Astrocyte (in vitro differentiated cells and primary cell): ENCODE measurements around the gene KCNMB2. TPM values are rescaled to one million over a fixed set of nuclear protein-coding genes. Genes with fewer than 3 reads are reported as not detected.

Source experiments
- DNase-seq: peaks from one replicate; pipeline ENCODE4 v3.0.0-alpha.2; 2010; ENCODE audit warnings: low read depth
- FAIRE-seq: peaks from 2 replicates; lab custom pipeline; 2011; peaks lifted over from hg19 to GRCh38; lab: Jason Lieb, UNC
- H2AFZ ChIP-seq: 2 replicates; pipeline ENCODE4 v1.6.0; 2012; ENCODE audit warnings: low read depth, low read length, inconsistent platforms
- H3K27ac ChIP-seq: 2 replicates; pipeline ENCODE4 v1.5.1; 2011; ENCODE audit warnings: low read depth, low read length, inconsistent platforms
- H3K27me3 ChIP-seq: 2 replicates; pipeline ENCODE4 v1.6.0; 2011; ENCODE audit warnings: low read length, inconsistent platforms; ENCODE audit not compliant: insufficient read depth
- H3K36me3 ChIP-seq: 2 replicates; pipeline ENCODE4 v1.5.1; 2011; ENCODE audit warnings: low read length, inconsistent platforms; ENCODE audit not compliant: insufficient read depth
- H3K4me1 ChIP-seq: 2 replicates; pipeline ENCODE4 v1.5.1; 2011; ENCODE audit warnings: low read length, inconsistent platforms; ENCODE audit not compliant: insufficient read depth
- H3K4me2 ChIP-seq: 2 replicates; pipeline ENCODE4 v1.6.0; 2012; ENCODE audit warnings: low read length, inconsistent platforms
- H3K4me3 ChIP-seq: 2 replicates; pipeline ENCODE4 v1.5.1; 2011; ENCODE audit warnings: low read depth, mild to moderate bottlenecking, low read length, inconsistent platforms; ENCODE audit not compliant: insufficient read depth
- H3K79me2 ChIP-seq: 2 replicates; pipeline ENCODE4 v1.6.0; 2012; ENCODE audit warnings: mild to moderate bottlenecking, low read length, inconsistent platforms; ENCODE audit not compliant: insufficient read depth
- H3K9ac ChIP-seq: 2 replicates; pipeline ENCODE4 v1.6.0; 2012; ENCODE audit warnings: mild to moderate bottlenecking, low read length, inconsistent platforms
- H3K9me3 ChIP-seq: 2 replicates; pipeline ENCODE4 v1.5.1; 2012; ENCODE audit warnings: low read depth, mild to moderate bottlenecking, low read length, inconsistent platforms; ENCODE audit not compliant: insufficient read depth
- H4K20me1 ChIP-seq: 2 replicates; pipeline ENCODE4 v1.6.0; 2012; ENCODE audit warnings: low read length, inconsistent platforms; ENCODE audit not compliant: insufficient read depth
- H3K27ac Mint-ChIP-seq: one replicate; pipeline ENCODE4 v1.8.0; 2021; ENCODE audit warnings: mild to moderate bottlenecking, mixed read lengths; ENCODE audit not compliant: unreplicated experiment
- H3K27me3 Mint-ChIP-seq: one replicate; pipeline ENCODE4 v1.8.0; 2021; ENCODE audit warnings: low read depth, mixed read lengths; ENCODE audit not compliant: unreplicated experiment
- H3K36me3 Mint-ChIP-seq: one replicate; pipeline ENCODE4 v1.8.0; 2021; ENCODE audit warnings: low read depth, mixed read lengths; ENCODE audit not compliant: unreplicated experiment
- H3K4me1 Mint-ChIP-seq: one replicate; pipeline ENCODE4 v1.8.0; 2021; ENCODE audit warnings: low read depth, mixed read lengths; ENCODE audit not compliant: unreplicated experiment
- H3K4me3 Mint-ChIP-seq: one replicate; pipeline ENCODE4 v1.8.0; 2021; ENCODE audit warnings: mild to moderate bottlenecking, moderate library complexity, mixed read lengths; ENCODE audit not compliant: unreplicated experiment
- H3K9me3 Mint-ChIP-seq: one replicate; pipeline ENCODE4 v1.8.0; 2021; ENCODE audit warnings: mild to moderate bottlenecking, mixed read lengths; ENCODE audit not compliant: unreplicated experiment
- CTCF ChIP-seq: IDR thresholded peaks from 2 replicates; pipeline ENCODE4 v1.5.1; 2011; ENCODE audit warnings: low read depth, mild to moderate bottlenecking, inconsistent platforms, low read length, moderate library complexity; ENCODE audit not compliant: insufficient read depth
- EZH2 ChIP-seq: IDR thresholded peaks from 2 replicates; pipeline ENCODE4 v1.6.1; 2012; ENCODE audit warnings: mild to moderate bottlenecking, low read length, inconsistent platforms; ENCODE audit not compliant: insufficient read depth
- total RNA-seq: library from RNA; stranded (reverse); gene quantifications from 2 replicates; pipeline ENCODE4 v1.2.1, GENCODE V29; 2021

KCNMB2 gene
- total RNA-seq, 1 donor from 2014 or later, result not detected

- Histone ChIP-seq H3K4me1 (peaks cover 11% of the 10 kb centered on the region), H3K79me2 (no peaks in the 10 kb centered on the region), H3K36me3 (no peaks in the 10 kb centered on the region), H3K27me3 (no peaks in the 10 kb centered on the region), H4K20me1 (no peaks in the 10 kb centered on the region), H2AFZ (no peak overlapping the region), H3K27ac (no peak overlapping the region), H3K9me3 (no peaks in the 10 kb centered on the region), H3K9ac (no peak overlapping the region), H3K4me3 (no peak overlapping the region), H3K4me2 (no peak overlapping the region)
- H3K4me3 Mint-ChIP-seq, result no peak overlapping the region
- DNase-seq (no peak), FAIRE-seq (no peak)
- H3K36me3 Mint-ChIP-seq, result no peaks in the 10 kb centered on the region
- H3K27me3 Mint-ChIP-seq, result no peaks in the 10 kb centered on the region
- TF ChIP-seq CTCF, result no peak
- no peak for TF ChIP-seq EZH2
- H3K9me3 Mint-ChIP-seq, result no peaks in the 10 kb centered on the region
- H3K27ac Mint-ChIP-seq, result no peak overlapping the region
- H3K4me1 Mint-ChIP-seq, result peaks cover 9% of the 10 kb centered on the region
These were observed 25.0 kb downstream of the KCNMB2 start for GRCh38 chr3:178561239-178561638.

- no peaks in the 10 kb centered on the region for H3K27me3 ChIP-seq
- H3K9ac ChIP-seq, result no peak overlapping the region
- DNase-seq, result no peak
- no peak overlapping the region for H2AFZ ChIP-seq
- H3K9me3 ChIP-seq, result no peaks in the 10 kb centered on the region
- no peak overlapping the region for H3K4me3 ChIP-seq
- no peak overlapping the region for H3K27ac ChIP-seq
- H3K4me2 ChIP-seq, result peak overlapping the region; percentile 42
- peaks cover 11% of the 10 kb centered on the region for H3K4me1 ChIP-seq
- Mint-ChIP-seq H3K27me3 (no peaks in the 10 kb centered on the region), H3K4me1 (peaks cover 9% of the 10 kb centered on the region), H3K36me3 (no peaks in the 10 kb centered on the region), H3K4me3 (no peak overlapping the region), H3K9me3 (no peaks in the 10 kb centered on the region), H3K27ac (no peak overlapping the region)
- FAIRE-seq, result no peak
- no peak for TF ChIP-seq CTCF
- TF ChIP-seq EZH2, result no peak
- H4K20me1 ChIP-seq, result no peaks in the 10 kb centered on the region
- no peaks in the 10 kb centered on the region for H3K79me2 ChIP-seq
- H3K36me3 ChIP-seq, result no peaks in the 10 kb centered on the region
These were observed 26.1 kb downstream of the KCNMB2 start for GRCh38 chr3:178562143-178562946.

GRCh38 chr3:178562947-178563232 is 26.7 kb downstream of the KCNMB2 start:
- DNase-seq, result peak; percentile 10
- TF ChIP-seq EZH2, result no peak
- TF ChIP-seq CTCF, result no peak
- Mint-ChIP-seq H3K4me1 (peaks cover 9% of the 10 kb centered on the region), H3K27me3 (no peaks in the 10 kb centered on the region), H3K4me3 (no peak overlapping the region), H3K9me3 (no peaks in the 10 kb centered on the region), H3K36me3 (no peaks in the 10 kb centered on the region), H3K27ac (no peak overlapping the region)
- no peak overlapping the region for H3K4me3 ChIP-seq
- H3K9me3 ChIP-seq, result no peaks in the 10 kb centered on the region
- no peaks in the 10 kb centered on the region for H3K27me3 ChIP-seq
- no peak for FAIRE-seq
- H3K4me1 ChIP-seq, result peaks cover 11% of the 10 kb centered on the region
- H4K20me1 ChIP-seq, result no peaks in the 10 kb centered on the region
- H3K79me2 ChIP-seq, result no peaks in the 10 kb centered on the region
- no peak overlapping the region for H3K27ac ChIP-seq
- H2AFZ ChIP-seq, result no peak overlapping the region
- no peak overlapping the region for H3K9ac ChIP-seq
- H3K4me2 ChIP-seq, result peak overlapping the region; percentile 42
- no peaks in the 10 kb centered on the region for H3K36me3 ChIP-seq
